WTC11 (cell line): ENCODE measurements around the gene APLF. TPM values are rescaled to one million over a fixed set of nuclear protein-coding genes. Genes with fewer than 3 reads are reported as not detected.
A peak's percentile ranks its signal among the peaks of the same experiment; 100 is the strongest.

ENCODE experiments used
- ATAC-seq: fragments of 200-7000 bp; cut with Tn5 transposase; 2 replicates; pipeline ENCODE4 v1.10.0; 2021; ENCODE audit warnings: mild to moderate bottlenecking, moderate library complexity
- Bru-seq: library from RNA; stranded (reverse); fragments of 400-500 nt; gene quantifications from one replicate; lab custom pipeline; 2021; lab: Mats Ljungman, UMichigan
- CTCF ChIA-PET: fragments of 300-600 bp; sonication (Branson Sonifier 250); formaldehyde crosslinking; loops from one replicate; lab custom pipeline; 2021; ENCODE audit warnings: antibody characterized with exemption; lab: Charles Lee
- POLR2A ChIA-PET: fragments of 350-600 bp; sonication (Branson Sonifier 250); formaldehyde crosslinking; loops from one replicate; lab custom pipeline; 2021; ENCODE audit warnings: antibody characterized with exemption; lab: Charles Lee
- DNase-seq: peaks from one replicate; pipeline ENCODE4 v3.0.0; 2021; ENCODE audit warnings: low spot score
- H3K27ac Mint-ChIP-seq: 2 replicates; pipeline ENCODE4 v1.8.0; 2021; ENCODE audit warnings: mixed read lengths
- H3K27me3 Mint-ChIP-seq: 2 replicates; pipeline ENCODE4 v1.8.0; 2021; ENCODE audit warnings: low read depth, mild to moderate bottlenecking, moderate library complexity, mixed read lengths
- H3K36me3 Mint-ChIP-seq: 2 replicates; pipeline ENCODE4 v1.8.0; 2021; ENCODE audit warnings: mixed read lengths
- H3K4me1 Mint-ChIP-seq: 2 replicates; pipeline ENCODE4 v1.8.0; 2022; ENCODE audit warnings: mixed read lengths
- H3K4me3 Mint-ChIP-seq: 2 replicates; pipeline ENCODE4 v1.8.0; 2021; ENCODE audit warnings: mild to moderate bottlenecking, moderate library complexity, mixed read lengths
- H3K9me3 Mint-ChIP-seq: 2 replicates; pipeline ENCODE4 v1.8.0; 2021; ENCODE audit warnings: mixed read lengths
- AFF4 ChIP-seq: sonication (generic); formaldehyde crosslinking; IDR thresholded peaks from 2 replicates; pipeline ENCODE4 v1.8.1; 2023; ENCODE audit warnings: mild to moderate bottlenecking, missing genetic modification reagents, borderline replicate concordance
- ARID4B ChIP-seq: sonication (generic); formaldehyde crosslinking; IDR thresholded peaks from 2 replicates; pipeline ENCODE4 v1.8.0; 2023; ENCODE audit warnings: missing genetic modification reagents, mild to moderate bottlenecking, borderline replicate concordance
- CREM ChIP-seq: sonication (generic); formaldehyde crosslinking; IDR thresholded peaks from 2 replicates; pipeline ENCODE4 v1.8.1; 2022; ENCODE audit warnings: mild to moderate bottlenecking, missing genetic modification reagents, moderate library complexity
- E2F1 ChIP-seq: sonication (generic); formaldehyde crosslinking; IDR thresholded peaks from 2 replicates; pipeline ENCODE4 v1.8.0; 2022; ENCODE audit warnings: mild to moderate bottlenecking, missing genetic modification reagents
- E2F4 ChIP-seq: sonication (generic); formaldehyde crosslinking; IDR thresholded peaks from 2 replicates; pipeline ENCODE4 v1.8.1; 2022; ENCODE audit warnings: low read depth, mild to moderate bottlenecking, moderate library complexity, missing genetic modification reagents, borderline replicate concordance
- E2F5 ChIP-seq: sonication (generic); formaldehyde crosslinking; IDR thresholded peaks from 2 replicates; pipeline ENCODE4 v1.8.1; 2022; ENCODE audit warnings: mild to moderate bottlenecking, moderate library complexity, missing genetic modification reagents
- ELF4 ChIP-seq: sonication (generic); formaldehyde crosslinking; IDR thresholded peaks from 2 replicates; pipeline ENCODE4 v1.8.1; 2022; ENCODE audit warnings: low read depth, mild to moderate bottlenecking, moderate library complexity, missing genetic modification reagents
- FOXP1 ChIP-seq: sonication (generic); formaldehyde crosslinking; IDR thresholded peaks from 2 replicates; pipeline ENCODE4 v1.8.0; 2022; ENCODE audit warnings: missing genetic modification reagents, mild to moderate bottlenecking, moderate library complexity, borderline replicate concordance
- FOXP4 ChIP-seq: sonication (generic); formaldehyde crosslinking; IDR thresholded peaks from 2 replicates; pipeline ENCODE4 v1.8.0; 2022; ENCODE audit warnings: mild to moderate bottlenecking, missing genetic modification reagents
- GABPB1 ChIP-seq: sonication (generic); formaldehyde crosslinking; IDR thresholded peaks from 2 replicates; pipeline ENCODE4 v1.8.1; 2023; ENCODE audit warnings: mild to moderate bottlenecking, missing genetic modification reagents
- GTF2I ChIP-seq: fragments of 250-450 bp; sonication (Bioruptor Pico); conservative IDR thresholded peaks from 2 replicates; pipeline ENCODE4 v1.4.0; 2021; ENCODE audit warnings: mild to moderate bottlenecking
- MXD4 ChIP-seq: fragments of 250-450 bp; sonication (Bioruptor Pico); IDR thresholded peaks from 2 replicates; pipeline ENCODE4 v1.8.0; 2021; ENCODE audit warnings: mild to moderate bottlenecking, moderate library complexity, borderline replicate concordance
- SP1 ChIP-seq: sonication (generic); formaldehyde crosslinking; conservative IDR thresholded peaks from 2 replicates; pipeline ENCODE4 v1.8.1; 2022; ENCODE audit warnings: missing genetic modification reagents
- ZNF416 ChIP-seq: fragments of 250-450 bp; sonication (Bioruptor Pico); IDR thresholded peaks from 2 replicates; pipeline ENCODE4 v1.9.0; 2021; ENCODE audit warnings: mild to moderate bottlenecking, inconsistent platforms
- ZNF425 ChIP-seq: fragments of 250-450 bp; sonication (Bioruptor Pico); conservative IDR thresholded peaks from 2 replicates; pipeline ENCODE4 v1.9.0; 2021; ENCODE audit warnings: mild to moderate bottlenecking
- long read RNA-seq, 3 experiments: library from RNA in 1 of 3; library from capped mRNA in 1 of 3; library from polyadenylated mRNA in 1 of 3; unstranded in 2 of 3; stranded (forward) in 1 of 3; transcript quantifications; one replicate each; pipeline ENCODE4 v2.0.0, GENCODE V29; 2021
- total RNA-seq: library from RNA; stranded (reverse); gene quantifications from 3 replicates; pipeline ENCODE4 v1.2.3, GENCODE V29; 2021

Gene APLF
- total RNA-seq (2.7 to 4.0 TPM (median 3.9 TPM) in 3 replicates), Bru-seq, nascent RNA (percentile 56 among the genes with signal in this experiment)
- long read RNA-seq, experiment 1, transcript APLF-201 (10 exons, 3,847 nt), result major isoform, 13 of 27 reads
- long read RNA-seq, experiment 1, partial matches to known transcripts, result 3 of 27 reads
- long read RNA-seq, experiment 1, other reads (novel, unspliced or antisense), result 10 of 27 reads
- long read RNA-seq, experiment 2, partial matches to known transcripts, result 0 of 5 reads
- long read RNA-seq, experiment 2, other reads (novel, unspliced or antisense), result 4 of 5 reads
- long read RNA-seq, experiment 3, partial matches to known transcripts, result 0 of 2 reads
- long read RNA-seq, experiment 3, other reads (novel, unspliced or antisense), result 1 of 2 reads

GRCh38 chr2:68467077-68467960 lies at the start of gene APLF, which contains the start of gene FBXO48:
Gene APLF (plus strand): TSS chr2:68467585. CDS start chr2:68467732, 147 bp downstream.
Gene FBXO48 (minus strand): TSS chr2:68467294. CDS start chr2:68465145, 2,149 bp downstream.
- Mint-ChIP-seq H3K36me3 (no peaks in the 10 kb centered on the region), H3K4me3 (peak within 1 kb of the TSS; percentile 97), H3K4me1 (peaks cover 10% of the 10 kb centered on the region; the same call in 1 of the 2 replicates), H3K9me3 (no peaks in the 10 kb centered on the region), H3K27ac (peak within 1 kb of the TSS; percentile 77), H3K27me3 (no peaks in the 10 kb centered on the region)
- ATAC-seq, result peak; percentile 99
- DNase-seq, result peak; percentile 94
- POLR2A ChIA-PET, result interaction anchor here (0.9 to 1.1 kb wide), 4 partner anchors 10 to 212 kb away, joined by 3 to 4 read pairs (median 4); no protein-coding TSS in a partner anchor
- CTCF ChIA-PET, result interaction anchor here (0.6 to 2.6 kb wide), 16 partner anchors 16 to 970 kb away, joined by 3 to 27 read pairs (median 4); partner anchors contain the start of gene NFU1
- no peak for TF ChIP-seq ZNF416 (CRISPR knock-in tag)
- 0 out of 2 replicates have a peak, but pooled peaks have one; percentile 61 for TF ChIP-seq E2F5 (CRISPR knock-in tag)
- TF ChIP-seq ARID4B (CRISPR knock-in tag), result peak; percentile 63; the same call in 1 of the 2 replicates
- peak; percentile 67 for TF ChIP-seq SP1
- TF ChIP-seq FOXP4 (CRISPR knock-in tag), result peak; percentile 32; the same call in 1 of the 2 replicates
- no peak for TF ChIP-seq GTF2I (CRISPR knock-in tag)
- no peak for TF ChIP-seq AFF4 (CRISPR knock-in tag)
- TF ChIP-seq CREM (CRISPR knock-in tag), result 0 out of 2 replicates have a peak, but pooled peaks have one; percentile 22
- no peak for TF ChIP-seq MXD4 (CRISPR knock-in tag)
- no peak for TF ChIP-seq ZNF425
- TF ChIP-seq E2F1 (CRISPR knock-in tag), result 0 out of 2 replicates have a peak, but pooled peaks have one; percentile 20
- TF ChIP-seq GABPB1 (CRISPR knock-in tag), result peak; percentile 97
- no peak for TF ChIP-seq ELF4 (CRISPR knock-in tag)
- 0 out of 2 replicates have a peak, but pooled peaks have one; percentile 71 for TF ChIP-seq E2F4 (CRISPR knock-in tag)
- TF ChIP-seq FOXP1, result no peak
